PC-9 (cell line): ENCODE data around the gene DCTN1. TPM values are rescaled to one million over a fixed set of nuclear protein-coding genes. Genes with fewer than 3 reads are reported as not detected.

Source experiments
- BruUV-seq: library from RNA; stranded (reverse); fragments of 400-500 nt; replicated peaks from 2 replicates; lab custom pipeline; 2021; lab: Mats Ljungman, UMichigan
- CTCF ChIA-PET: fragments of 300-600 bp; sonication (Branson Sonifier 250); formaldehyde crosslinking; loops from one replicate; lab custom pipeline; 2022; ENCODE audit warnings: antibody characterized with exemption; lab: Charles Lee
- POLR2A ChIA-PET: fragments of 300-600 bp; sonication (Branson Sonifier 250); formaldehyde crosslinking; loops from one replicate; lab custom pipeline; 2022; ENCODE audit warnings: antibody characterized with exemption; ENCODE audit not compliant: unreplicated experiment; lab: Charles Lee
- DNase-seq, 2 experiments: peaks; one replicate each; pipeline versions ENCODE4 v3.0.0 to v3.0.0-alpha.2; 2015 to 2022; ENCODE audit warnings: mixed read lengths in 1 of 2
- H2AFZ ChIP-seq: fragments of 200-600 bp; sonication (generic); 2 replicates; pipeline ENCODE4 v1.8.1; 2017; ENCODE audit warnings: antibody characterized with exemption
- H3F3A ChIP-seq: fragments of 200-600 bp; sonication (generic); 2 replicates; pipeline ENCODE4 v1.8.1; 2017; ENCODE audit warnings: antibody characterized with exemption, mild to moderate bottlenecking, low read depth; ENCODE audit not compliant: insufficient read depth
- H3K27ac ChIP-seq: fragments of 200-600 bp; sonication (generic); 2 replicates; pipeline ENCODE4 v1.6.1; 2016; ENCODE audit warnings: mixed run types
- H3K27me3 ChIP-seq: fragments of 200-600 bp; sonication (generic); 2 replicates; pipeline ENCODE4 v1.6.1; 2016; ENCODE audit warnings: low read depth, mixed run types; ENCODE audit not compliant: insufficient read depth
- H3K36me3 ChIP-seq: fragments of 200-600 bp; sonication (generic); 2 replicates; pipeline ENCODE4 v1.6.1; 2016; ENCODE audit warnings: low read depth, mixed run types
- H3K4me1 ChIP-seq: fragments of 200-600 bp; sonication (generic); replicated peaks from 2 replicates; pipeline ENCODE4 v1.6.1; 2016; ENCODE audit warnings: mixed run types; ENCODE audit not compliant: insufficient read depth
- H3K4me2 ChIP-seq: fragments of 200-600 bp; sonication (generic); 2 replicates; pipeline ENCODE4 v1.6.1; 2017; ENCODE audit warnings: mixed run types
- H3K4me3 ChIP-seq: fragments of 200-600 bp; sonication (generic); 2 replicates; pipeline ENCODE4 v1.6.1; 2016; ENCODE audit warnings: mixed run types
- H3K79me2 ChIP-seq: fragments of 200-600 bp; sonication (generic); 2 replicates; pipeline ENCODE4 v1.6.1; 2017; ENCODE audit warnings: low read depth, mixed run types
- H3K9me2 ChIP-seq: fragments of 200-600 bp; sonication (generic); 2 replicates; pipeline ENCODE4 v1.8.1; 2017; ENCODE audit warnings: mild to moderate bottlenecking; ENCODE audit not compliant: insufficient read depth
- H3K9me3 ChIP-seq: fragments of 200-600 bp; sonication (generic); 2 replicates; pipeline ENCODE4 v1.8.1; 2016; ENCODE audit warnings: low read depth; ENCODE audit not compliant: insufficient read depth
- H4K20me1 ChIP-seq: fragments of 200-600 bp; sonication (generic); 2 replicates; pipeline ENCODE4 v1.8.1; 2017; ENCODE audit not compliant: insufficient read depth
- EZH2 ChIP-seq: fragments of 200-600 bp; sonication (generic); IDR thresholded peaks from 2 replicates; pipeline ENCODE4 v1.8.0; 2017; ENCODE audit warnings: antibody characterized with exemption, low read depth
- intact Hi-C: fragments of 100-400 bp; cut with micrococcal nuclease; formaldehyde crosslinking; loops from one replicate; pipeline ENCODE4 v1.10.0; 2022; ENCODE audit not compliant: unreplicated experiment
- total RNA-seq: library from RNA; stranded (reverse); gene quantifications from 2 replicates; pipeline ENCODE4 v1.2.3, GENCODE V29; 2021
- TF ChIP-seq, protein P1 (sequence below): fragments of 200-600 bp; sonication (generic); conservative IDR thresholded peaks from 2 replicates; pipeline ENCODE4 v1.6.1; 2017; ENCODE audit warnings: mixed run types, antibody characterized with exemption, mild to moderate bottlenecking, moderate library complexity

The DCTN1 gene
- total RNA-seq, 1 experiment from 2014 or later: 130 TPM

DNA sequence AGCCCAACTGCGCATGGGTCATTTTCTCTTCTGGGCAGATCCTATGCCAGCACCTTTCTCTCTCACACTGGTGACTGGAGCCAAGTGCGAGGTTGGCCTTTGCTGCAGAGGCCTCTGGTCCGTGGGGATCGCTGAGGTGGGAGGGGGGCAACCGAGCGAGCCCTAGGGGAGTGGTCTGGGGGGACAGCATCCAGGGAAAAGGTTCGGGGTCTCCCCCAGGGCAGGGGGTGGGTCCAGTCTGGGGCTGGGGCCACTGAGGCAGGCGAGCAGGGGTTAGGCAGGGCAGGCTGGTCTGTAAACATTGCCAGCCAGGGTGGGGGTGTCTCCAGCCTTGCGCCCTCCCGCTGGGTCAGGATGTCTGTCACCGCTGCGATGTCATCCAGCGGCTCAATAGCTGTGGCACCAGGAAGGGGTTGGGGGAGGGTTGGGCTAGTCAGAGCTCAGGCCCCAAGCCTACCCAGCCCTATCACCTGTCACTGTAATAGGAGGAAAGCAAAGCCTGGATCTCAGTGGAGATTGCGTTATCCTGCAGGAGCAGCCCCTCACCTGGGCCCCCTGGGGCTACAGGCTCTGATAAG is 46.2 kb upstream of the DCTN1 start:
- intact Hi-C loops: no loop called here
- no peak overlapping the region for H3K4me2 ChIP-seq
- no peaks in the 10 kb centered on the region for H3K79me2 ChIP-seq
- BruUV-seq: no TSS peak
- no peak for DNase-seq
- TF ChIP-seq, protein P1, sequence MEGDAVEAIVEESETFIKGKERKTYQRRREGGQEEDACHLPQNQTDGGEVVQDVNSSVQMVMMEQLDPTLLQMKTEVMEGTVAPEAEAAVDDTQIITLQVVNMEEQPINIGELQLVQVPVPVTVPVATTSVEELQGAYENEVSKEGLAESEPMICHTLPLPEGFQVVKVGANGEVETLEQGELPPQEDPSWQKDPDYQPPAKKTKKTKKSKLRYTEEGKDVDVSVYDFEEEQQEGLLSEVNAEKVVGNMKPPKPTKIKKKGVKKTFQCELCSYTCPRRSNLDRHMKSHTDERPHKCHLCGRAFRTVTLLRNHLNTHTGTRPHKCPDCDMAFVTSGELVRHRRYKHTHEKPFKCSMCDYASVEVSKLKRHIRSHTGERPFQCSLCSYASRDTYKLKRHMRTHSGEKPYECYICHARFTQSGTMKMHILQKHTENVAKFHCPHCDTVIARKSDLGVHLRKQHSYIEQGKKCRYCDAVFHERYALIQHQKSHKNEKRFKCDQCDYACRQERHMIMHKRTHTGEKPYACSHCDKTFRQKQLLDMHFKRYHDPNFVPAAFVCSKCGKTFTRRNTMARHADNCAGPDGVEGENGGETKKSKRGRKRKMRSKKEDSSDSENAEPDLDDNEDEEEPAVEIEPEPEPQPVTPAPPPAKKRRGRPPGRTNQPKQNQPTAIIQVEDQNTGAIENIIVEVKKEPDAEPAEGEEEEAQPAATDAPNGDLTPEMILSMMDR: no peak
- TF ChIP-seq EZH2: no peak
- ChIA-PET POLR2A (no interaction called here), CTCF (no interaction called here)
- no peaks in the 10 kb centered on the region for H3K27me3 ChIP-seq
- no peak overlapping the region for H2AFZ ChIP-seq
- H3K36me3 ChIP-seq: peaks cover 29% of the 10 kb centered on the region
- H3K4me1 ChIP-seq: no peaks in the 10 kb centered on the region
- H3K4me3 ChIP-seq: no peak overlapping the region
- peaks cover 34% of the 10 kb centered on the region; the same call in 1 of the 2 replicates for H3F3A ChIP-seq
- H3K9me2 ChIP-seq: no peaks in the 10 kb centered on the region
- 0 out of 2 replicates have a peak, but pooled peaks cover 4% of the 10 kb centered on the region for H4K20me1 ChIP-seq
- H3K9me3 ChIP-seq: no peaks in the 10 kb centered on the region
- no peak overlapping the region for H3K27ac ChIP-seq

DNA sequence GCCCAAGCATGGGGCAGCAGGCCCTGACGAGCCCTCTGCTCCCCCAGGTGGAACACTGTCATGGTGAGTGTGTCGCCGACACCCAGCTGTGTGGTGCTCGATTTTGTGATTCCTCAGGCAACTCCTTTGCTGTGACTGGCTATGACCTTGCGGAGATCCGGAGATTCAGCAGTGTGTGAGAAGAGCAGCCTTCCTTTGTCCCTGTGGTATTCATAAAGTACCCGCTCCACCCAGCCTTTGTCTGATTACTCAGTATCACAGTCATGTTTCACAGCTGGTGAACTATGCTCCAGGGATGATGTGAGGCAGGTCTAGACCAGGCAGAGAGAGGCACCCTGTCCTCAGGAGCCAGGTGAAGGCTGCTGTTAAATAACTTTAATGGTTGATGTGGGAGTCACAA is 45.4 kb upstream of the DCTN1 start:
- H3K4me1 ChIP-seq: peaks cover 5% of the 10 kb centered on the region
- no TSS peak for BruUV-seq
- 0 out of 2 replicates have a peak, but pooled peaks cover 4% of the 10 kb centered on the region for H4K20me1 ChIP-seq
- POLR2A ChIA-PET: no interaction called here
- H3K4me3 ChIP-seq: no peak overlapping the region
- H3K27me3 ChIP-seq: no peaks in the 10 kb centered on the region
- no peak overlapping the region for H3K27ac ChIP-seq
- TF ChIP-seq, protein P1: no peak
- H3K9me2 ChIP-seq: no peaks in the 10 kb centered on the region
- peaks cover 41% of the 10 kb centered on the region; the same call in 1 of the 2 replicates for H3F3A ChIP-seq
- intact Hi-C loops: no loop called here
- DNase-seq: peak in 1 of 2 experiments; percentile 26
- H3K79me2 ChIP-seq: no peaks in the 10 kb centered on the region
- H2AFZ ChIP-seq: no peak overlapping the region
- CTCF ChIA-PET: no interaction called here
- no peaks in the 10 kb centered on the region for H3K9me3 ChIP-seq
- H3K4me2 ChIP-seq: no peak overlapping the region
- peaks cover 24% of the 10 kb centered on the region for H3K36me3 ChIP-seq

DNA sequence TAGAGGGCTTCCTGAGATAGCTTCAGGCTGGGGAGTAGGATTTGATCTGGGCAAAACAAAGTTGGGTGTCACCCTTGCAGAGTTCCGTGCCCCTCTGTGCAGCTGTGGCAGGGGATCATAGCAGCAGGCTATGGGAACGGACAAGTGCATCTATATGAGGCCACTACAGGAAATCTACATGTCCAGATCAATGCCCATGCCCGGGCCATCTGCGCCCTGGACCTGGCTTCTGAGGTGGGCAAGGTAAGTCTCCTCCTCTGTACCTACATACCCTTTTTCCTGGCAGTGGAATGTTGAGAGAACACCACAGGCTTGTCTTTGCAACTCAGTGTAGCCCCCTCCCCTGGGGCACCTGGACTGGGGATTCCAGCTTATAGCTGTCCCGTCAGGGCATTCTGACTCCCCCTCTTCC is 44.9 kb upstream of the DCTN1 start:
- H3K27ac ChIP-seq: no peak overlapping the region
- no peaks in the 10 kb centered on the region for H3K79me2 ChIP-seq
- POLR2A ChIA-PET: no interaction called here
- H3K4me2 ChIP-seq: no peak overlapping the region
- peaks cover 41% of the 10 kb centered on the region; the same call in 1 of the 2 replicates for H3F3A ChIP-seq
- BruUV-seq: TSS peak; percentile 4
- H3K4me3 ChIP-seq: no peak overlapping the region
- no peak for TF ChIP-seq EZH2
- TF ChIP-seq, protein P1: no peak
- CTCF ChIA-PET: no interaction called here
- peaks cover 9% of the 10 kb centered on the region for H3K4me1 ChIP-seq
- DNase-seq: no peak
- no peaks in the 10 kb centered on the region for H3K9me2 ChIP-seq
- no peaks in the 10 kb centered on the region for H3K27me3 ChIP-seq
- H3K9me3 ChIP-seq: no peaks in the 10 kb centered on the region
- 0 out of 2 replicates have a peak, but pooled peaks cover 4% of the 10 kb centered on the region for H4K20me1 ChIP-seq
- no peak overlapping the region for H2AFZ ChIP-seq
- intact Hi-C loops: no loop called here
- peaks cover 19% of the 10 kb centered on the region; the same call in 1 of the 2 replicates for H3K36me3 ChIP-seq
